GM19452 (cell line): ENCODE results near the gene PAX2.

Experiments
- ATAC-seq: cut with Tn5 transposase; IDR thresholded peaks from one replicate; pipeline ENCODE4 v1.9.1; 2021; ENCODE audit not compliant: unreplicated experiment

The PAX2 gene

DNA sequence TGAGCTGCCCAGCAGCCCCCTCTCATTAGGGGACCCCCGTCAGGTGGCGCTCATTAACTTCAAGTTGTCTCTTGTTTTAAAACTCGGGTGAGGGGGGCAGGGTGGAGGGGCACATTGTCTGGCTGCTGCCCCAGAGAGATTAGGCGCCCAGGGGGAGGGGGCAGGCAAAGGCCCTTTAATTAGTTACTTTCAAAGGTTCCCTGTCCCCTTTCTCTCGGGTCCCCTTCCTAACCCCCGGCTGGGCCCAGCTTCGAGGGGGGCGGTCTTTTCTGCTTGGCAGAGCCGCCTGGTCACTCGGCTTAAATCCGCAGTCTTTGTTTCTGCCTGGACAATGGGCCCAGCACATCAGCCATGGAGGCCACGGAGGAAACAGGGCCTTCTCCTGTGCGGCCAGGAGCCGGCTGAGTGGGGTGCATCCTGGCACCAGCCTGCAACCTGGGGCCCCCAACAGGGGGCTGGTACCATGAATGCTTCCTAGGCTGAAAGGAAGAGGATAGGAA, 128.5 kb downstream of the PAX2 start:
- ATAC-seq: no peak

DNA sequence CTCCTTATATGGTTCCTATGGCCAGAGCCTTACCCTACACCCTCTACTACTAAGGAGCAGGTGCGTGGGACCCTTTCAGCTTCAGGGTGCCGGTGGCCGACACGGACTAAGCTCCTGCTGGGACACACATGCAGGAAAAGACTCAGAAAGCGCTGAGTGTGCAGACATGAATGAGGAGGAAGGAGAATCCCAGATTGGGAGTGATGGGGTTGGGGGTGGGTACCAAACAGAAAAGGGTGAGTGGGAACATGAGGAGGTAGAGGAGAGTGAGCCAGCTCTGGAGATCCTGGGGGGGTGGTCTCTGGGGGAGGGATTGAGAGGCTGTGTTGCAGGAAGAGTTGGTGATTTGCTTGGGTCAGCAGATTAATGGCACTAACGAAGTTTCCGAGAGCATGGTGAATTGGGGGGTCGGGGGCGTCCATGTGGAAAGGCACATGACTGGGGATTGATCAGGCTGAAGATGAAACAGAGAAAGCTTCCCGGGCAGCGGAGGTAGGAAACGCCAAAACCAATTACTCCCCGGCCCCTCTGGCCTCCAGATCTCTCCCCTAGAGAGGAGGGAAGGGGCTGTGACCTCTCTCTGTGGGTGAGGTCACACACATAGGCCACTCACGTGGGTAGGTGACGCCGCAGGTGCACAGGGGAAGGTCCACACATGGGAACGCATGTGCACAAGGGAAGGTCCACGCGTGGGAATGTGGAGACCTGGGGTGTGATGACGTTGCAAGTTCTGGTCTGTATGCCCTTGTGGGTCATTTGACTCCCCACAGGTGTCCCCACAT, 129.5 kb downstream of the PAX2 start:
- no peak for ATAC-seq

GRCh38 chr10:100875484-100876166, 130.2 kb downstream of the PAX2 start:
- no peak for ATAC-seq

GRCh38 chr10:100876585-100877460, 131.4 kb downstream of the PAX2 start:
- ATAC-seq: no peak

DNA sequence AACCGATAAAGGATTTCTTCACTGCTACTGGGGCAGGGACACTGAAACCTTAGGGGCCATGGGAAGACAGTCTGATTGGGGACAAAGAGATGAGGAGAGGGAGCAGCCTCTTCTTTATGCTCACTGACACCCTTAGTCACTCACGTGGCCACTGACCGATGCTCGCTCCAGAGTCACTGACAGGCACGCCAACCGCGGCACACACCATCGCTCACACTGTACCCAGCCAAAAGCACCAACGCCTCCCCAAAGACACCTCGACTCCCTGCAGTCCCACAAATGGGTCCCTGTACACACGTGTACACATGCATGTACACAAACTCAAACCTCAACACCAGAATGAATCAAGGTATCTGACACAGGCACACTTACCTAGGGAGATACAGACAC, 132.1 kb downstream of the PAX2 start:
- no peak for ATAC-seq

DNA sequence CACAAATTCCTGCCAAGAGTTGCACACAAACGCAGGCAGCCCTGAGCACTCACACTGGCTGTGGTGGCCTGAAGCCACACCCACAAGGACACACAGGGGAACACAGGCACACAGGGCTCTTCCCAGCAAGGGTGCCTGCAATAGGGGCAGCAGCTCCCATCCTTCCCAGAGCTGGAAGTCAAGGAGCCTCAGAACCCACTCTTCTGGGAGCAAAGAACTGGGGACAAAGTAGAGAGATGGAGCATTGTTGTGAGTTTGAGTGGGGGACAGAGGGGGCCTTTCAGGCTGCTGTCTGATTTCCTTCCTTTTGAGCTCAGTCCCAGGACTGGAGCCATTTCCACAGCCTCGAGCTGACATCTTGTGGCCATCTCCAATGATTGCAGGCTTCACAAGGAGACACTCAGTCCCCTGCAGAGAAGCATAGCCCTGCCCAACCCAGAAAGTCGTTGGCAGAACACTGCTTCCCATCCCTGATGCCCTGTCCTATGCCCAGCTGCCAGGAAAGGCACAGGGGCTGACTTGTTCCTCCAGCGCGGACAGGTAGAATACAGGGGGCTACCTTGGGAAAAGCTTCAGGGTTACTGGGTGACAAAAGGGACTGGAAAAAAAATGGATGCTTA, 133.0 kb downstream of the PAX2 start:
- no peak for ATAC-seq
